ENCODE data around the gene EDN2.

DNA sequence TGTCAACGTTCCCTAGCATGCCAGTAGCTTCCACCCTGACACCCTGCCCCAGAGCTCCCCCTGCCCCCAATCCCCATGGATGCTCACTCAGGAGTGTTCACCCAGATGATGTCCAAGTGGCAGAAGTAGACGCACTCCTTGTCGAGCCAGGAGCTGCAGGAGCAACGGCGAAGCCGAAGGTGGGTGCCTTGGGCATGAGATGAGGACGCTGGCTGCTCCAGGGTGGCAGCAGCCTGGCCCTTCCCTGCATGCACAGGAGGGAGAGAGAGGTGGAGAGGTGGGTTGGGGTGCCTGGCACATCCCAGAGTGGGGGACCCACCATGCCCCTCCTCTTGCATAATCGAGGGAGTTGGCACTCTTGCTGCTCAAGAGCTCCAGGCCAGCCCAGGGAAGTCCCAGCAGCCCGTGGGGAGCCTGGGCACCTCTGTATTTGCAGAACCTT, 502 bp downstream of the EDN2 start:
- no peak for TF ChIP-seq POLR2AphosphoS5 (IDR thresholded peaks at IDR 0.05)
- TF ChIP-seq, protein P1, sequence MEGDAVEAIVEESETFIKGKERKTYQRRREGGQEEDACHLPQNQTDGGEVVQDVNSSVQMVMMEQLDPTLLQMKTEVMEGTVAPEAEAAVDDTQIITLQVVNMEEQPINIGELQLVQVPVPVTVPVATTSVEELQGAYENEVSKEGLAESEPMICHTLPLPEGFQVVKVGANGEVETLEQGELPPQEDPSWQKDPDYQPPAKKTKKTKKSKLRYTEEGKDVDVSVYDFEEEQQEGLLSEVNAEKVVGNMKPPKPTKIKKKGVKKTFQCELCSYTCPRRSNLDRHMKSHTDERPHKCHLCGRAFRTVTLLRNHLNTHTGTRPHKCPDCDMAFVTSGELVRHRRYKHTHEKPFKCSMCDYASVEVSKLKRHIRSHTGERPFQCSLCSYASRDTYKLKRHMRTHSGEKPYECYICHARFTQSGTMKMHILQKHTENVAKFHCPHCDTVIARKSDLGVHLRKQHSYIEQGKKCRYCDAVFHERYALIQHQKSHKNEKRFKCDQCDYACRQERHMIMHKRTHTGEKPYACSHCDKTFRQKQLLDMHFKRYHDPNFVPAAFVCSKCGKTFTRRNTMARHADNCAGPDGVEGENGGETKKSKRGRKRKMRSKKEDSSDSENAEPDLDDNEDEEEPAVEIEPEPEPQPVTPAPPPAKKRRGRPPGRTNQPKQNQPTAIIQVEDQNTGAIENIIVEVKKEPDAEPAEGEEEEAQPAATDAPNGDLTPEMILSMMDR (IDR thresholded peaks at IDR 0.05) = no peak
- no peak for TF ChIP-seq EP300 (IDR thresholded peaks at IDR 0.05)
